Liver (tissue), 9 donors: ENCODE measurements around the gene TMEM151B. TPM values are rescaled to one million over a fixed set of nuclear protein-coding genes. Genes with fewer than 3 reads are reported as not detected.

Experiments
- DNase-seq: peaks from one replicate; pipeline ENCODE4 v3.0.0-alpha.2; 2017; ENCODE audit warnings: low spot score
- H3K27ac ChIP-seq, 2 donors: one replicate each; pipeline ENCODE4 v1.7.0; 2013; ENCODE audit warnings: inconsistent platforms in 2 of 2, low read length in 2 of 2, control low read depth in 1 of 2, low read depth in 1 of 2, mild to moderate bottlenecking in 1 of 2
- H3K27me3 ChIP-seq, 4 donors: one replicate each; pipeline versions ENCODE4 v1.6.1 to v1.7.0; 2013; ENCODE audit warnings: low read length in 3 of 4, inconsistent platforms in 1 of 4, mild to moderate bottlenecking in 1 of 4, moderate library complexity in 1 of 4; ENCODE audit not compliant: control insufficient read depth in 4 of 4, insufficient read depth in 4 of 4
- H3K36me3 ChIP-seq, 4 donors: one replicate each; pipeline versions ENCODE4 v1.6.1 to v1.7.0; 2013; ENCODE audit warnings: low read length in 3 of 4, mild to moderate bottlenecking in 3 of 4, low read depth in 1 of 4, moderate library complexity in 1 of 4; ENCODE audit not compliant: control insufficient read depth in 4 of 4, insufficient read depth in 3 of 4
- H3K4me1 ChIP-seq, 4 donors: one replicate each; pipeline versions ENCODE4 v1.6.1 to v1.7.0; 2013; ENCODE audit warnings: low read length in 3 of 4, mild to moderate bottlenecking in 3 of 4, moderate library complexity in 1 of 4; ENCODE audit not compliant: control insufficient read depth in 4 of 4, insufficient read depth in 4 of 4
- H3K4me3 ChIP-seq, 3 donors: one replicate each; pipeline versions ENCODE4 v1.6.1 to v1.7.0; 2013; ENCODE audit warnings: low read length in 3 of 3, control low read depth in 1 of 3, low read depth in 1 of 3, mild to moderate bottlenecking in 1 of 3
- H3K9ac ChIP-seq, 2 donors: one replicate each; pipeline ENCODE4 v1.7.0; 2013; ENCODE audit warnings: low read length in 2 of 2, mild to moderate bottlenecking in 2 of 2, moderate library complexity in 2 of 2, control low read depth in 1 of 2, low read depth in 1 of 2
- H3K9me3 ChIP-seq, 4 donors: one replicate each; pipeline versions ENCODE4 v1.6.1 to v1.7.0; 2013; ENCODE audit warnings: low read length in 3 of 4; ENCODE audit not compliant: control insufficient read depth in 4 of 4
- EGR1 ChIP-seq, 2 donors: IDR thresholded peaks; 2 replicates each; pipeline ENCODE4 v1.6.1; 2016 to 2018; ENCODE audit warnings: antibody characterized with exemption in 2 of 2, low read depth in 2 of 2
- GABPA ChIP-seq, 2 donors: IDR thresholded peaks in 1 of 2; conservative IDR thresholded peaks in 1 of 2; 2 replicates each; pipeline ENCODE4 v1.6.1; 2016; ENCODE audit warnings: antibody characterized with exemption in 2 of 2, mild to moderate bottlenecking in 1 of 2, moderate library complexity in 1 of 2
- HNF4A ChIP-seq, 2 donors: conservative IDR thresholded peaks; 2 replicates each; pipeline ENCODE4 v1.6.1; 2016; ENCODE audit warnings: antibody characterized with exemption in 2 of 2, mild to moderate bottlenecking in 2 of 2
- HNF4G ChIP-seq: IDR thresholded peaks from 2 replicates; pipeline ENCODE4 v1.6.1; 2016; ENCODE audit warnings: antibody characterized with exemption
- JUND ChIP-seq, 2 donors: IDR thresholded peaks; 2 replicates each; pipeline ENCODE4 v1.6.1; 2016; ENCODE audit warnings: antibody characterized with exemption in 2 of 2
- NR2F2 ChIP-seq: IDR thresholded peaks from 2 replicates; pipeline ENCODE4 v1.6.1; 2016; ENCODE audit warnings: antibody characterized with exemption
- RAD21 ChIP-seq, 2 donors: IDR thresholded peaks; 2 replicates each; pipeline ENCODE4 v1.6.1; 2016; ENCODE audit warnings: antibody characterized with exemption in 2 of 2, mild to moderate bottlenecking in 2 of 2
- REST ChIP-seq: IDR thresholded peaks from 2 replicates; pipeline ENCODE4 v1.6.1; 2016; ENCODE audit warnings: antibody characterized with exemption, mild to moderate bottlenecking
- RXRA ChIP-seq, 2 donors: IDR thresholded peaks; 2 replicates each; pipeline ENCODE4 v1.6.1; 2017 to 2018; ENCODE audit warnings: antibody characterized with exemption in 2 of 2, mild to moderate bottlenecking in 1 of 2
- SP1 ChIP-seq: IDR thresholded peaks from 2 replicates; pipeline ENCODE4 v1.6.1; 2018; ENCODE audit warnings: antibody characterized with exemption, mild to moderate bottlenecking
- TAF1 ChIP-seq: conservative IDR thresholded peaks from 2 replicates; pipeline ENCODE4 v1.6.1; 2016; ENCODE audit warnings: antibody characterized with exemption, mild to moderate bottlenecking
- YY1 ChIP-seq: IDR thresholded peaks from 2 replicates; pipeline ENCODE4 v1.6.1; 2016; ENCODE audit warnings: antibody characterized with exemption, mild to moderate bottlenecking
- ZBTB33 ChIP-seq: IDR thresholded peaks from 2 replicates; pipeline ENCODE4 v1.6.1; 2016; ENCODE audit warnings: antibody characterized with exemption
- WGBS: extraction: QIAGEN DNeasy Blood & Tissue Kit; methylation state at CpG from one replicate; pipeline ENCODE4 v1.1.7; 2013; 5-methylcytosine and 5-hydroxymethylcytosine counted together
- polyA plus RNA-seq, 2 donors: library from polyadenylated mRNA; stranded (reverse) in 1 of 2; unstranded in 1 of 2; fragments of 200-250 nt in 1 of 2; fragments of >200 nt in 1 of 2; fragmentation: Nextera tagmentation in 1 of 2; extraction: Ambion mirVana in 1 of 2; gene quantifications; one replicate each; pipeline versions ENCODE4 v1.2.1 to v1.2.3, GENCODE V29; 2013 to 2015
- total RNA-seq, 2 donors: library from RNA; depleted of rRNA; stranded (reverse); fragments of >200 nt; gene quantifications; one replicate each; pipeline ENCODE4 v1.2.3, GENCODE V29; 2014
- TF ChIP-seq, protein P1 (sequence below): IDR thresholded peaks from 2 replicates; pipeline ENCODE4 v1.6.1; 2016; ENCODE audit warnings: antibody characterized with exemption
- donor health status: healthy.
- donor health status: healthy.
- donor health status: healthy.
- donor health status: healthy.
- donor health status: healthy.

TMEM151B gene
- total and polyA plus RNA-seq, 4 donors = not detected

DNA sequence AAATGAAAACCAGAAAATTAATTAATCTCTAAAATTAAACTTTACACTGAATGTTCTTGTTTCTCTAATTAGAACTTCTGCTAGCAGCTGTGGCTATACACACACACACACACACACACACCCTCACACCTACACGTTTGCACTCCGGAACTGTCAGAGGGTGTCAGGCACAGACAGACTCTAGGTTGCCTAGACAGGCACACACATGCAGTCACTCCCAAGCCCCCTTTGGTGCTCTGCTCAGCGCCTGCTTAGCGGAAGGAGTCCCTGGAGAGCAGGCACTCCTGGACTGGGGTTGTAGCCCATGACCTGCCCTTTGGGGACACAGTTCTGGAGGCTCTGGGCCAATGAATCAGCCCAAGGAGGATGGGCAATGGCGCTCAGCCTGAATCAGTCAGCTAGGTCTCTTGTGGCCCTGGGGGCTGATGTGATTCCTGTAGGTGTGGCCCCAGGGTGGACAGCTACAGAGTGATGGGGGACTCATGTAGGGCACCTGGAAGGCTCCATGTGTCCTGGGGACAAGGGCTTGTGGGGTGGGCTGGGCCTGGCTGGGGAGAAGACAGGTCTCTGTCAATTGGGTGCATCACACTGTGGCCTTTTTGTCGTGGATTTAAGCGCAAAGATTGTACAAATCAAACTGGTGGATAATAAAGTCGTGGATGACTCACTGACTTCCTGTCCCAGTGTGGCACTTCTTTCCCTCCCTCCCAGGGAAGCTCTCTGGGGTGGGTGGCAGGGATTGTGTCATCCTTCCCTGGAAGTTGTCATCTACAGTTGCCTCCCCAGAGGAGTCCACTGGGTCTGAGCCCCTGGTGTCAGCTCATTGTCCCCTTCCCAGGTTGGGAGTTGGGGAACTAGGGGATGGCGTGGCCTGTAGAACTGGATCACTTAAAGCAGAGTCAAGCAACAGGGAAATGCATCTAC is 8.8 kb downstream of the TMEM151B start:
- no peaks in the 10 kb centered on the region for H3K9me3 ChIP-seq
- no peak for DNase-seq
- H3K27ac ChIP-seq = no peak overlapping the region
- no peaks in the 10 kb centered on the region for H3K36me3 ChIP-seq
- H3K4me1 ChIP-seq = peaks cover 0 to 7% (median 3%) of the 10 kb centered on the region in 4 donors
- TF ChIP-seq RAD21 (IDR thresholded peaks at IDR 0.05) (no peak), TAF1 (no peak)
- no peak overlapping the region for H3K4me3 ChIP-seq
- peaks cover 0 to 5% (median 4%) of the 10 kb centered on the region in 4 donors for H3K27me3 ChIP-seq
- H3K9ac ChIP-seq = no peak overlapping the region
- 64% methylated on average over 9 of the region's 9 CpGs for WGBS

DNA sequence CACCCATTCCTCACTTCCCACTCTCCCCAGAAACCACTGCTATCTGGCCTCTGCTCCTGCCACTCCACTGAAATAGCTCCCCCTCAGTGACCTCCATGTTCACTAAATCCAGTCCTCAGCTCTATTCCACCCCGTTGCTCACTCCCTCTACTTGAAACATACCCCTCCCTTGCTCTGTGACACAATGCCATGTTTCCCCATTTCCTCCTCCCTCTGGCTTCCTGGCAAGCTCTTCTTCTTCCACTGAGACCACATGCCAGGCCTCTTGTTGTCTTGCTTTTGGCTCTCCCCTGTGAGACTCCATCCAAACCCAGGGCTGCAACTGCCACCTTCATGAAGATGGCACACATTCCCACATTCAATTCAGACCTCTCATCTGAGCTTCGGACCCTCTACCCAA is 13.9 kb downstream of the TMEM151B start:
- no peaks in the 10 kb centered on the region for H3K4me1 ChIP-seq
- WGBS = 56% methylated on average over 2 of the region's 2 CpGs
- no peaks in the 10 kb centered on the region for H3K9me3 ChIP-seq
- no peaks in the 10 kb centered on the region for H3K36me3 ChIP-seq
- no peak for TF ChIP-seq GABPA (IDR thresholded peaks at IDR 0.05 in 1 of 2, conservative IDR thresholded peaks at IDR 0.05 in 1 of 2)
- no peak for TF ChIP-seq RXRA (IDR thresholded peaks at IDR 0.05)
- TF ChIP-seq SP1 = no peak
- TF ChIP-seq REST = no peak
- no peak for TF ChIP-seq JUND (IDR thresholded peaks at IDR 0.05)
- TF ChIP-seq NR2F2 = no peak
- no peak for TF ChIP-seq EGR1 (IDR thresholded peaks at IDR 0.05; ENCODE audit: low read depth in 2 of 2)
- no peak for TF ChIP-seq HNF4A (conservative IDR thresholded peaks at IDR 0.05)
- TF ChIP-seq, protein P1, sequence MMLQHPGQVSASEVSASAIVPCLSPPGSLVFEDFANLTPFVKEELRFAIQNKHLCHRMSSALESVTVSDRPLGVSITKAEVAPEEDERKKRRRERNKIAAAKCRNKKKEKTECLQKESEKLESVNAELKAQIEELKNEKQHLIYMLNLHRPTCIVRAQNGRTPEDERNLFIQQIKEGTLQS = no peak
- TF ChIP-seq TAF1 = no peak
- TF ChIP-seq ZBTB33 = no peak
- TF ChIP-seq YY1 = no peak
- TF ChIP-seq RAD21 (IDR thresholded peaks at IDR 0.05) = no peak
- no peak for TF ChIP-seq HNF4G
- H3K27ac ChIP-seq = no peak overlapping the region
- no peak overlapping the region for H3K9ac ChIP-seq
- H3K27me3 ChIP-seq = peaks cover 0 to 4% (median 0%) of the 10 kb centered on the region in 4 donors
- no peak overlapping the region for H3K4me3 ChIP-seq
- no peak for DNase-seq
